SK-N-MC (cell line): ENCODE data around the gene NLRP9.

Experiments used
- EZH2 ChIP-seq: fragments of 200-600 bp; sonication (generic); IDR thresholded peaks from one replicate; pipeline ENCODE4 v1.6.1; 2017; ENCODE audit warnings: antibody characterized with exemption
- POLR2AphosphoS5 ChIP-seq: IDR thresholded peaks from 2 replicates; pipeline ENCODE4 v1.6.1; 2012; ENCODE audit warnings: mild to moderate bottlenecking, low read depth, low read length, borderline replicate concordance

DNA sequence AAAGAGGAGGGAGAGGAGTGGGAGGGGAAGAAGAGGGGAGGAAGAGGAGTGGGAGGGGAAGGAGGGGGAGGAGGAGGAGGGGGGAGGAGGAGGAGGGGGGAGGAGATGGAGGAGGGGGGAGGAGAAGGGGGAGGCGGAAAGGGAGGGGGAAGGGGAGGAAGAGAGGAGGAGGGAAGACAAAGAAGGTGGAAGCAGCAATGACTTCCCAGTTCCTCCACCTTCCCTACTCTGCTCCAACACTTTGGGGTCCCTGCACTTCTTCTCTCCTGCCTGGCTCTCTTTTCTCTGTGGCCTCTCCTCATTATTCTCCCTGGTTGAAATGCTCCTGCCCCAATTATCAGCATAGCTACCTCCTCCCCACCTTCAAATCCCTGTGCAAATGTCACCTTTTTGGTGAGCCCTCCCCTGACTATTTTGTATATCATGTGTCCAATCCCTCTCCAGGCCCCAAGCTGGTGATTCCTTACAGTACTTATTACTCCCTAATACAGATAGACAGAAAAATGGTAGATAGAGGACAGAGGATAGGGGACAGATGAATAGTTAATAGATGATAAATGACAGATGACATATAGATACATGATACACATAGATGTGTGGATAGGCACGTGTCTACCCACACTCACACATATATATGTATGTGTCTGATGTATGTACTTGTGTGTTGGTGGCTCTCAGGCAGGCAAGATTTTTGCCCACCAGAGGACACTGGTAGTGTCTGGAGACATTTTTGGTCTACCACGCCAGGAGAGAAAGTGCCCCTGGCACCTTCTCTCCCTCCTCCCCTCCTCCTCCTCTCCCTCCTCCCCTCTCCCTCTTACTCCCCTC, 25.2 kb downstream of the NLRP9 start:
- TF ChIP-seq POLR2AphosphoS5 = no peak
- no peak for TF ChIP-seq EZH2
